CD4-positive, alpha-beta T cell (primary cell): Measurements from ENCODE around the gene RAB34. TPM values are rescaled to one million over a fixed set of nuclear protein-coding genes. Genes with fewer than 3 reads are reported as not detected.

Experiments used
- ATAC-seq: fragments of 200-7000 bp; cut with Tn5 transposase; one replicate; pipeline ENCODE4 v1.10.0; 2022; ENCODE audit warnings: mild to moderate bottlenecking; ENCODE audit not compliant: poor library complexity
- CTCF ChIA-PET: fragments of 350-600 bp; sonication (Branson Sonifier 250); formaldehyde crosslinking; loops from one replicate; lab custom pipeline; 2021; ENCODE audit warnings: antibody characterized with exemption, inconsistent platforms; lab: Charles Lee
- POLR2A ChIA-PET: fragments of 350-600 bp; sonication (Branson Sonifier 250); formaldehyde crosslinking; loops from one replicate; lab custom pipeline; 2021; ENCODE audit warnings: antibody characterized with exemption, inconsistent platforms; lab: Charles Lee
- DNase-seq, 14 experiments: peaks; one replicate each; pipeline ENCODE4 v3.0.0-alpha.2; 2013 to 2020; ENCODE audit warnings: mixed read lengths in 2 of 14
- H3K27ac ChIP-seq, 2 donors: one replicate each; pipeline versions ENCODE4 v1.5.1 to v1.7.0; 2013; ENCODE audit warnings: low read length in 2 of 2, low read depth in 1 of 2, mild to moderate bottlenecking in 1 of 2
- H3K27me3 ChIP-seq, 2 experiments: 1 replicate in 1 of 2; 2 replicates in 1 of 2; pipeline versions ENCODE4 v1.6.1 to v1.7.0; 2013; ENCODE audit warnings: low read length in 2 of 2, control low read depth in 1 of 2, mild to moderate bottlenecking in 1 of 2, moderate library complexity in 1 of 2; ENCODE audit not compliant: insufficient read depth in 2 of 2, control insufficient read depth in 1 of 2
- H3K36me3 ChIP-seq: one replicate; pipeline ENCODE4 v1.6.1; 2013; ENCODE audit warnings: low read length, control low read depth; ENCODE audit not compliant: insufficient read depth
- H3K4me1 ChIP-seq: one replicate; pipeline ENCODE4 v1.6.1; 2013; ENCODE audit warnings: low read length, control low read depth; ENCODE audit not compliant: insufficient read depth
- H3K4me3 ChIP-seq: one replicate; pipeline ENCODE4 v1.5.1; 2013; ENCODE audit warnings: mild to moderate bottlenecking, low read length, moderate library complexity
- H3K9me3 ChIP-seq, 2 experiments: 1 replicate in 1 of 2; 2 replicates in 1 of 2; pipeline versions ENCODE4 v1.6.1 to v1.7.0; 2013; ENCODE audit warnings: low read length in 2 of 2, mild to moderate bottlenecking in 2 of 2, control low read depth in 1 of 2, moderate library complexity in 1 of 2; ENCODE audit not compliant: control insufficient read depth in 1 of 2, insufficient read depth in 1 of 2
- H3K27ac Mint-ChIP-seq: one replicate; pipeline ENCODE4 v1.8.0; 2020; ENCODE audit warnings: mixed read lengths
- H3K27me3 Mint-ChIP-seq: one replicate; pipeline ENCODE4 v1.8.0; 2021; ENCODE audit warnings: mixed read lengths
- H3K36me3 Mint-ChIP-seq: one replicate; pipeline ENCODE4 v1.8.0; 2021; ENCODE audit warnings: low read depth, mixed read lengths
- H3K4me1 Mint-ChIP-seq: one replicate; pipeline ENCODE4 v1.8.0; 2021; ENCODE audit warnings: low read depth, mixed read lengths
- H3K4me3 Mint-ChIP-seq: one replicate; pipeline ENCODE4 v1.8.0; 2020; ENCODE audit warnings: mild to moderate bottlenecking, mixed read lengths
- H3K9me3 Mint-ChIP-seq: one replicate; pipeline ENCODE4 v1.8.0; 2020; ENCODE audit warnings: mixed read lengths
- intact Hi-C, 2 experiments: fragments of 100-400 bp; cut with DNase I in 1 of 2; cut with micrococcal nuclease in 1 of 2; formaldehyde crosslinking; loops; one replicate each; pipeline versions ENCODE4 v1.15.1 to v1.9.0; 2023 to 2025; cut with DNase I, micrococcal nuclease
- total RNA-seq, 174 experiments: library from RNA in 2 of 174; stranded (reverse) in 2 of 174; gene quantifications; one replicate each; pipeline ENCODE4 v1.2.3 and lab custom pipeline; 2021 to 2026
- TF ChIP-seq, protein P1 (sequence below): fragments of 200-600 bp; IDR thresholded peaks from one replicate; pipeline ENCODE4 v1.8.0; 2022; ENCODE audit warnings: antibody characterized with exemption, mild to moderate bottlenecking

RAB34 gene
- total RNA-seq, 2 experiments from 2014 or later, result 20.7 to 21.3 TPM

DNA sequence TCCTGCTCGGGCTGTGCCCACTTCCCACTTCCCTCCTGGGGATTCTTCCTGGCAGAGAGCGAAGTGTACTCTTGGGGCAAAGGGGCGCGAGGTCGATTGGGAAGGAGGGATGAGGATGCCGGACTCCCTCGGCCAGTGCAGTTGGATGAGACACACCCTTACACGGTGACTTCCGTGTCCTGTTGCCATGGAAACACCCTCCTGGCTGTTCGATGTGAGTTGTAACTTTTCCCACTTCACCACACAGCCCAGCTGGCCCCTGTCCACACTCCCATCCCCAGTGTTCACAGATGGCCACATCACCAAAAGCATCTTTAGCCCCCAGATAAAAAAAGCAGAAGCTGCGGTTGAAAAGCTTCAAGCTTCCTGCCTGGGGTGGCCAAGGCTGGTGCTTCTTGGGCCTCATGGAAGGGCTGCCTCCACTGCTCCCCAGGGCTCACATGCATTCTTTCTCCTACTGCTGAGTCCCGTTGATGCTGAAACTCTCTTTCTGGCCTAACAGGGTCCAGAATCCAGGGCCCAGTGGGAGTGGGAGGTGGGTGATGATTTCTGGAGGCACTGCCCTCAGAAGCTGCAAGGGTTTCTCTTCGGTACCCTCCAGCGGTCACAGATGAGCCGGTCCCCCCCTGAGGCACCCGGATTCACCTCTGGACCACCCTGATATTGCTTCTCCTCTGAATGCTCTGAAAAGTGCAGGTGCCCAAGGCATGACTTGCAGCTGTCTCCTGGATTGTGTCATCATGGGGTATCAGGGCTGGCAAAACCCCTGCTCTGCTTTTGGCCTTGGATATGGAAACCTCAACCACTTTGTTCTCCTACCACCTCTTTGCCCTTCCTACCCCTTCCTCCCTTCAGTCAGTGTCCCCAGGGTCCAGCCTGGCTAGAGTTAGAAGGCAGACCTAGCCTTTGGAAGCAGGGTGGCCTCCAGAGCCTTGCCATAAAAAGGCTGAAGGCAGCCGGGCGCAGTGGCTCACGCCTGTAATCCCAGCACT is 24.0 kb upstream of the RAB34 start:
- peaks cover 32% of the 10 kb centered on the region for H3K4me1 Mint-ChIP-seq
- peak in 2 of 14 experiments; percentile 40 to 43 for DNase-seq
- no peak overlapping the region for H3K4me3 Mint-ChIP-seq
- intact Hi-C loops, result loop anchor here in 1 of 2 experiments (10.0 kb wide), 1 partner anchor 843 kb away; the partner anchor contains the start of gene GIT1
- H3K27me3 Mint-ChIP-seq, result no peaks in the 10 kb centered on the region
- ATAC-seq, result no peak
- no peak overlapping the region for H3K27ac Mint-ChIP-seq
- no peak overlapping the region for H3K4me3 ChIP-seq
- no peaks in the 10 kb centered on the region for H3K9me3 Mint-ChIP-seq
- H3K27ac ChIP-seq, result no peak overlapping the region
- H3K9me3 ChIP-seq, result no peaks in the 10 kb centered on the region
- H3K36me3 ChIP-seq, result peaks cover 1% of the 10 kb centered on the region
- TF ChIP-seq, protein P1, sequence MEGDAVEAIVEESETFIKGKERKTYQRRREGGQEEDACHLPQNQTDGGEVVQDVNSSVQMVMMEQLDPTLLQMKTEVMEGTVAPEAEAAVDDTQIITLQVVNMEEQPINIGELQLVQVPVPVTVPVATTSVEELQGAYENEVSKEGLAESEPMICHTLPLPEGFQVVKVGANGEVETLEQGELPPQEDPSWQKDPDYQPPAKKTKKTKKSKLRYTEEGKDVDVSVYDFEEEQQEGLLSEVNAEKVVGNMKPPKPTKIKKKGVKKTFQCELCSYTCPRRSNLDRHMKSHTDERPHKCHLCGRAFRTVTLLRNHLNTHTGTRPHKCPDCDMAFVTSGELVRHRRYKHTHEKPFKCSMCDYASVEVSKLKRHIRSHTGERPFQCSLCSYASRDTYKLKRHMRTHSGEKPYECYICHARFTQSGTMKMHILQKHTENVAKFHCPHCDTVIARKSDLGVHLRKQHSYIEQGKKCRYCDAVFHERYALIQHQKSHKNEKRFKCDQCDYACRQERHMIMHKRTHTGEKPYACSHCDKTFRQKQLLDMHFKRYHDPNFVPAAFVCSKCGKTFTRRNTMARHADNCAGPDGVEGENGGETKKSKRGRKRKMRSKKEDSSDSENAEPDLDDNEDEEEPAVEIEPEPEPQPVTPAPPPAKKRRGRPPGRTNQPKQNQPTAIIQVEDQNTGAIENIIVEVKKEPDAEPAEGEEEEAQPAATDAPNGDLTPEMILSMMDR, result no peak
- CTCF ChIA-PET, result interaction anchor here (0.7 to 12.6 kb wide), 3 partner anchors 8 to 375 kb away, joined by 4 to 373 read pairs (median 6); partner anchors contain the start of genes NEK8 and TLCD1
- H3K36me3 Mint-ChIP-seq, result peaks cover 5% of the 10 kb centered on the region
- H3K27me3 ChIP-seq, result no peaks in the 10 kb centered on the region
- peaks cover 60% of the 10 kb centered on the region for H3K4me1 ChIP-seq
- POLR2A ChIA-PET, result interaction anchor here (13.8 kb wide), 1 partner anchor 14 kb away, joined by 268 read pairs; the partner anchor contains the start of genes NEK8 and TLCD1

DNA sequence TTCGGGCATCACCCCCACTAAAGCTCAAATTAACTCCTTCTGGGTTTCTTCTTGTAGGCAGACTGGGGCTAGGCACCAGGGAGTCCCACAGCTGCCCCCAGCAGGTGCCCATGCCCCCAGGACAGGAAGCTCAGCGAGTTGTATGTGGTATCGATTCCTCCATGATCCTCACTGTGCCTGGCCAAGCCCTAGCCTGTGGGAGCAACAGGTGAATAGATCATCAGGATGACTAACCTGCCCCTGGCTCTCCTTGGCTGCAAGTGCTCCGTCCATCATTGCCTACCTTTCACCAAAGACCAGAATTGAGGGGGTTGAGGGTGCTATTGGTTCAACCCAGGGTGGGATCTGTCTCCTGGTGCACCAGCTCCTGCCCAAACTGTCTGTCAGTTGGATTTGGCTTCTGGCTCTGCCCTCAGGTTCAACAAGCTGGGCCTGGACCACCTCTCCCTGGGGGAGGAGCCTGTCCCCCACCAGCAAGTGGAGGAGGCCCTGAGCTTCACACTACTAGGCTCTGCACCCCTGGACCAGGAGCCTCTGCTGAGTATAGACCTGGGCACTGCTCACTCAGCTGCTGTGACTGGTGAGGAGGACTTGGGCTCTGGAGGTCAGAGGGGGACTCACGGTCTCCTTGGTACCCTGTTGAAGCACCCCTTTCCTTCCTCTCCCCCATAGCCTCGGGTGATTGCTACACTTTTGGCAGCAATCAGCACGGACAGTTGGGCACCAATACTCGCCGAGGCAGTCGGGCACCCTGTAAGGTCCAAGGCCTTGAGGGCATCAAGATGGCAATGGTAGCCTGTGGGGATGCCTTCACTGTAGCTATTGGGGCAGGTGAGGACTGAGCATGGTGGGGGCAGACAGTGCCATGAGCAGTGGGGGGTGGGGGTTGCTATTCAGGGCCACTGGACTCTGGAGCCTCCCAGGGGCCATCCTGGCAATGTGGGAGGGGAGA is 23.0 kb upstream of the RAB34 start:
- no peaks in the 10 kb centered on the region for H3K27me3 Mint-ChIP-seq
- ATAC-seq (no peak), DNase-seq (no peak)
- H3K9me3 Mint-ChIP-seq, result no peaks in the 10 kb centered on the region
- H3K27ac ChIP-seq, result no peak overlapping the region
- peaks cover 5% of the 10 kb centered on the region for H3K36me3 Mint-ChIP-seq
- peaks cover 51% of the 10 kb centered on the region for H3K4me1 ChIP-seq
- intact Hi-C loops, result loop anchor here in 1 of 2 experiments (10.0 kb wide), 1 partner anchor 844 kb away; the partner anchor contains the start of gene GIT1
- TF ChIP-seq, protein P1, result no peak
- H3K4me1 Mint-ChIP-seq, result peaks cover 24% of the 10 kb centered on the region
- H3K27me3 ChIP-seq, result no peaks in the 10 kb centered on the region
- H3K36me3 ChIP-seq, result no peaks in the 10 kb centered on the region
- POLR2A ChIA-PET, result interaction anchor here (1.3 to 13.8 kb wide), 2 partner anchors 11 to 13 kb away, joined by 3 to 268 read pairs; partner anchors contain the start of genes NEK8 and TLCD1
- no peaks in the 10 kb centered on the region for H3K9me3 ChIP-seq
- no peak overlapping the region for H3K27ac Mint-ChIP-seq
- CTCF ChIA-PET, result interaction anchor here (1.1 to 2.0 kb wide), 2 partner anchors 9 to 14 kb away, joined by 3 to 6 read pairs; no protein-coding TSS in a partner anchor
- no peak overlapping the region for H3K4me3 Mint-ChIP-seq
- H3K4me3 ChIP-seq, result no peak overlapping the region
